ENCODE measurements around the gene MYADML2.
"Not testable (repeated sequence)": the region's sequence is repeated elsewhere in the genome, so short reads cannot be mapped to it uniquely, and the experiment has no call there.

The MYADML2 gene

GRCh38 chr17:81984773-81985410 is 37.9 kb upstream of the MYADML2 start:
- no peaks in the 10 kb centered on the region for H3K9me3 ChIP-seq
- no peak overlapping the region for H3K27ac ChIP-seq
- DNase-seq, result no peak
- H3K4me3 ChIP-seq, result no peak overlapping the region
- intact Hi-C loops (cut with DNase I; ENCODE audit: low total_unique reads), result no loop called here
- H3K4me1 ChIP-seq, result no peaks in the 10 kb centered on the region
- H3K36me3 ChIP-seq, result peaks cover 27 to 69% (median 37%) of the 10 kb centered on the region in 3 donors
- TF ChIP-seq CTCF (IDR thresholded peaks at IDR 0.05), result no peak
- H3K27me3 ChIP-seq, result no peaks in the 10 kb centered on the region

- Histone ChIP-seq H3K4me1 (peaks cover 0 to 5% (median 3%) of the 10 kb centered on the region in 4 donors), H3K27ac (no peak overlapping the region), H3K4me3 (no peak overlapping the region), H3K9me3 (no peaks in the 10 kb centered on the region), H3K36me3 (peaks cover 27 to 72% (median 37%) of the 10 kb centered on the region in 3 donors), H3K27me3 (no peaks in the 10 kb centered on the region)
- TF ChIP-seq CTCF (IDR thresholded peaks at IDR 0.05), result no peak
- intact Hi-C loops (cut with DNase I; ENCODE audit: low total_unique reads), result no loop called here
- DNase-seq, result no peak
These were observed 36.8 kb upstream of the MYADML2 start for GRCh38 chr17:81983639-81984373.

- TF ChIP-seq CTCF (IDR thresholded peaks at IDR 0.05), result no peak
- H3K27ac ChIP-seq, result no peak overlapping the region
- DNase-seq, result no peak
- H3K36me3 ChIP-seq, result peaks cover 27 to 66% (median 37%) of the 10 kb centered on the region in 3 donors
- peaks cover 0 to 12% (median 8%) of the 10 kb centered on the region in 4 donors for H3K4me1 ChIP-seq
- H3K9me3 ChIP-seq, result no peaks in the 10 kb centered on the region
- H3K27me3 ChIP-seq, result no peaks in the 10 kb centered on the region
- intact Hi-C loops (cut with DNase I; ENCODE audit: low total_unique reads), result no loop called here
- H3K4me3 ChIP-seq, result no peak overlapping the region
These were observed 36.1 kb upstream of the MYADML2 start for GRCh38 chr17:81983011-81983638.

GRCh38 chr17:81981511-81981910 is 34.5 kb upstream of the MYADML2 start:
- peaks cover 0 to 21% (median 16%) of the 10 kb centered on the region in 4 donors for H3K4me1 ChIP-seq
- H3K9me3 ChIP-seq; H3K4me3 ChIP-seq; H3K27me3 ChIP-seq; intact Hi-C loops (cut with DNase I; ENCODE audit: low total_unique reads); H3K27ac ChIP-seq; DNase-seq: not testable (repeated sequence)
- H3K36me3 ChIP-seq, result peaks cover 27 to 50% (median 30%) of the 10 kb centered on the region in 3 donors

GRCh38 chr17:81980707-81981343 is 33.8 kb upstream of the MYADML2 start:
- Histone ChIP-seq H3K9me3 (no peaks in the 10 kb centered on the region), H3K4me3 (no peak overlapping the region), H3K36me3 (peaks cover 24 to 43% (median 26%) of the 10 kb centered on the region in 3 donors), H3K27ac (no peak overlapping the region), H3K4me1 (peaks cover 0 to 23% (median 17%) of the 10 kb centered on the region in 4 donors), H3K27me3 (no peaks in the 10 kb centered on the region)
- intact Hi-C loops (cut with DNase I; ENCODE audit: low total_unique reads), result no loop called here
- no peak for DNase-seq
- no peak for TF ChIP-seq CTCF (IDR thresholded peaks at IDR 0.05)
